MCF 10A (cell line): ENCODE measurements around the gene CMTM8. TPM values are rescaled to one million over a fixed set of nuclear protein-coding genes. Genes with fewer than 3 reads are reported as not detected.

Experiments used
- BruUV-seq: library from RNA; stranded (reverse); fragments of 400-500 nt; replicated peaks from 2 replicates; lab custom pipeline; 2021; lab: Mats Ljungman, UMichigan
- CTCF ChIA-PET: fragments of 300-600 bp; sonication (Branson Sonifier 250); formaldehyde crosslinking; extraction: SDS; loops from one replicate; lab custom pipeline; 2021; ENCODE audit warnings: antibody characterized with exemption, inconsistent platforms; lab: Yijun Ruan, JAX
- POLR2A ChIA-PET: fragments of 300-600, 350-650 bp; sonication (Branson Sonifier 250); formaldehyde crosslinking; extraction: SDS; loops from one replicate; lab custom pipeline; 2020; ENCODE audit warnings: antibody characterized with exemption, inconsistent platforms; lab: Yijun Ruan, JAX
- DNase-seq: peaks from one replicate; pipeline ENCODE4 v3.0.0-alpha.2; 2018; ENCODE audit not compliant: unreplicated experiment
- H3K27ac Mint-ChIP-seq: one replicate; pipeline ENCODE4 v1.8.0; 2022; ENCODE audit warnings: mild to moderate bottlenecking, low read depth, mixed read lengths; ENCODE audit not compliant: unreplicated experiment
- H3K27me3 Mint-ChIP-seq: one replicate; pipeline ENCODE4 v1.8.0; 2022; ENCODE audit warnings: mixed read lengths; ENCODE audit not compliant: insufficient read depth, unreplicated experiment
- H3K36me3 Mint-ChIP-seq: one replicate; pipeline ENCODE4 v1.8.0; 2022; ENCODE audit warnings: mild to moderate bottlenecking, moderate library complexity, mixed read lengths; ENCODE audit not compliant: insufficient read depth, unreplicated experiment
- H3K4me1 Mint-ChIP-seq: one replicate; pipeline ENCODE4 v1.8.0; 2022; ENCODE audit warnings: mixed read lengths; ENCODE audit not compliant: insufficient read depth, unreplicated experiment
- H3K4me3 Mint-ChIP-seq: one replicate; pipeline ENCODE4 v1.8.0; 2022; ENCODE audit warnings: mild to moderate bottlenecking, moderate library complexity, mixed read lengths; ENCODE audit not compliant: unreplicated experiment
- H3K9me3 Mint-ChIP-seq: one replicate; pipeline ENCODE4 v1.8.0; 2022; ENCODE audit warnings: mixed read lengths; ENCODE audit not compliant: unreplicated experiment
- CTCF ChIP-seq: fragments of 200-600 bp; IDR thresholded peaks from one replicate; pipeline ENCODE4 v1.8.0; 2022; ENCODE audit warnings: antibody characterized with exemption, mild to moderate bottlenecking; ENCODE audit not compliant: unreplicated experiment
- intact Hi-C: fragments of 100-400 bp; cut with micrococcal nuclease; formaldehyde crosslinking; loops from 2 replicates; pipeline ENCODE4 v1.14.1; 2022
- total RNA-seq: library from RNA; stranded (reverse); gene quantifications from 2 replicates; pipeline ENCODE4 v1.2.3, GENCODE V29; 2022

The CMTM8 gene
- total RNA-seq, 1 experiment from 2014 or later: 3.8 TPM

GRCh38 chr3:32194653-32195052, 43.8 kb upstream of the CMTM8 start:
- BruUV-seq: no TSS peak
- intact Hi-C loops: no loop called here
- Mint-ChIP-seq H3K4me3 (no peak overlapping the region), H3K27me3 (peaks cover 20% of the 10 kb centered on the region), H3K9me3 (no peaks in the 10 kb centered on the region), H3K4me1 (no peaks in the 10 kb centered on the region), H3K36me3 (no peaks in the 10 kb centered on the region), H3K27ac (no peak overlapping the region)
- ChIA-PET CTCF (no interaction called here), POLR2A (interaction anchor here (0.9 kb wide), 1 partner anchor 75 kb away, joined by 3 read pairs; no protein-coding TSS in a partner anchor)
- no peak for DNase-seq
- TF ChIP-seq CTCF: no peak

- no TSS peak for BruUV-seq
- Mint-ChIP-seq H3K36me3 (no peaks in the 10 kb centered on the region), H3K27ac (no peak overlapping the region), H3K27me3 (peaks cover 26% of the 10 kb centered on the region), H3K4me1 (no peaks in the 10 kb centered on the region), H3K4me3 (no peak overlapping the region), H3K9me3 (no peaks in the 10 kb centered on the region)
- no peak for TF ChIP-seq CTCF
- ChIA-PET CTCF (interaction anchor here (0.7 kb wide), 1 partner anchor 62 kb away, joined by 3 read pairs; no protein-coding TSS in a partner anchor), POLR2A (no interaction called here)
- no peak for DNase-seq
- intact Hi-C loops: no loop called here
Observed at GRCh38 chr3:32195995-32196540, 42.4 kb upstream of the CMTM8 start.

GRCh38 chr3:32197991-32198390, 40.5 kb upstream of the CMTM8 start:
- intact Hi-C loops: no loop called here
- POLR2A ChIA-PET: interaction anchor here (0.5 to 0.7 kb wide), 2 partner anchors 49 to 56 kb away, joined by 3 to 4 read pairs; no protein-coding TSS in a partner anchor
- no peaks in the 10 kb centered on the region for H3K36me3 Mint-ChIP-seq
- H3K4me1 Mint-ChIP-seq: no peaks in the 10 kb centered on the region
- H3K27me3 Mint-ChIP-seq: peaks cover 21% of the 10 kb centered on the region
- TF ChIP-seq CTCF: no peak
- CTCF ChIA-PET: no interaction called here
- H3K9me3 Mint-ChIP-seq: no peaks in the 10 kb centered on the region
- DNase-seq: no peak
- BruUV-seq: no TSS peak
- H3K4me3 Mint-ChIP-seq: no peak overlapping the region
- H3K27ac Mint-ChIP-seq: no peak overlapping the region

DNA sequence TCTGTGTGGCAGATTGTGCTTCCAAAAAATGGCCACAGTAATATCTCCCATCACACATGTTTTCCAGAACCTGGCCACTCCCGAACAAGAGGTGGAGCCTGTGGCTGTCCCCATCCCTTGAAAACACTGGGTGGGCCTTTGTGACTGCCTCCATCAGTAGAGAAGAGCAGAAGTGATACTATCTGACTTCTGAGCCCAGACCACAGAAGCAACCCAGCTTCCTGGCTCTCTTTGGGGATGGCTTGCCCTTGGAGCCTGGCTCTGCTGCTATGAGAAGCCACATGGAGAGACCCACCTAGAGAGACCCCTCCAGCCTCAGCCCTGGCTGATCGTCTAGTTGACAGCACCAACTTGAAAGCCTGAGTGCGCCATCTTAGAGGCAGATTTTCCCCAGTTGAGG, 39.8 kb upstream of the CMTM8 start:
- ChIA-PET CTCF (no interaction called here), POLR2A (no interaction called here)
- no peaks in the 10 kb centered on the region for H3K9me3 Mint-ChIP-seq
- no TSS peak for BruUV-seq
- TF ChIP-seq CTCF: no peak
- H3K27me3 Mint-ChIP-seq: peaks cover 15% of the 10 kb centered on the region
- no peaks in the 10 kb centered on the region for H3K36me3 Mint-ChIP-seq
- no peak overlapping the region for H3K27ac Mint-ChIP-seq
- peaks cover 4% of the 10 kb centered on the region for H3K4me1 Mint-ChIP-seq
- intact Hi-C loops: no loop called here
- no peak for DNase-seq
- H3K4me3 Mint-ChIP-seq: no peak overlapping the region
